Activated CD4-positive, alpha-beta T cell treated with anti-CD3 and anti-CD28 coated beads, Interleukin-2, amount 50 U/mL, for 1 hour (primary cell): ENCODE data around the gene ELP5.

Experiments
- DNase-seq: peaks from one replicate; pipeline ENCODE4 v3.0.0-alpha.2; 2020

ELP5 gene

GRCh38 chr17:7258731-7259554, 6.9 kb downstream of the ELP5 start:
- no peak for DNase-seq

- no peak for DNase-seq
Measured at GRCh38 chr17:7259555-7259889, 7.5 kb downstream of the ELP5 start.

GRCh38 chr17:7260151-7260550, 8.1 kb downstream of the ELP5 start:
- DNase-seq = no peak

- DNase-seq = peak; percentile 20
Measured at GRCh38 chr17:7260651-7261378, 8.8 kb downstream of the ELP5 start.

GRCh38 chr17:7261379-7262191, 9.6 kb downstream of the ELP5 start:
- DNase-seq = peak; percentile 13

GRCh38 chr17:7262192-7262934, 10.3 kb downstream of the ELP5 start, which contains the start of gene CLDN7:
Gene CLDN7, minus strand, starts transcription at chr17:7262478. Its CDS starts 435 bp downstream, at chr17:7262043.
- no peak for DNase-seq

GRCh38 chr17:7262935-7263800, 11.2 kb downstream of the ELP5 start:
- no peak for DNase-seq

GRCh38 chr17:7263801-7264078, 11.7 kb downstream of the ELP5 start:
- DNase-seq = no peak

- no peak for DNase-seq
Measured at GRCh38 chr17:7266784-7267183, 14.8 kb downstream of the ELP5 start.

GRCh38 chr17:7279448-7279847, 27.4 kb downstream of the ELP5 start:
- no peak for DNase-seq

GRCh38 chr17:7280519-7281073, 28.6 kb downstream of the ELP5 start:
- peak; percentile 87 for DNase-seq

- DNase-seq = peak; percentile 80
Measured at GRCh38 chr17:7281074-7281952, 29.3 kb downstream of the ELP5 start, which contains the start of gene SLC2A4. Gene SLC2A4, plus strand, starts transcription at chr17:7281718. Its CDS starts 217 bp downstream, at chr17:7281935.

GRCh38 chr17:7281953-7282751, 30.1 kb downstream of the ELP5 start:
- DNase-seq = no peak

GRCh38 chr17:7282752-7283321, 30.8 kb downstream of the ELP5 start:
- DNase-seq = no peak

GRCh38 chr17:7283471-7284216, 31.6 kb downstream of the ELP5 start:
- no peak for DNase-seq

- no peak for DNase-seq
Measured at GRCh38 chr17:7284911-7285310, 32.9 kb downstream of the ELP5 start.

GRCh38 chr17:7285679-7286078, 33.7 kb downstream of the ELP5 start:
- DNase-seq = no peak

- DNase-seq = no peak
Measured at GRCh38 chr17:7289256-7290032, 37.4 kb downstream of the ELP5 start.
